Measurements from ENCODE around the gene SCN8A. TPM values are rescaled to one million over a fixed set of nuclear protein-coding genes. Genes with fewer than 3 reads are reported as not detected.

Gene SCN8A
- total and polyA plus RNA-seq, 2 donors from 2014 or later, result 0.34 to 1.4 TPM

GRCh38 chr12:51840966-51841365, 249.9 kb downstream of the SCN8A start:
- peaks cover 0 to 8% (median under 1%) of the 10 kb centered on the region in 3 donors for H3K4me1 ChIP-seq (ENCODE audit: control insufficient read depth in 2 of 3, insufficient read depth in 2 of 3, low read depth in 1 of 3, low read length in 3 of 3)

DNA sequence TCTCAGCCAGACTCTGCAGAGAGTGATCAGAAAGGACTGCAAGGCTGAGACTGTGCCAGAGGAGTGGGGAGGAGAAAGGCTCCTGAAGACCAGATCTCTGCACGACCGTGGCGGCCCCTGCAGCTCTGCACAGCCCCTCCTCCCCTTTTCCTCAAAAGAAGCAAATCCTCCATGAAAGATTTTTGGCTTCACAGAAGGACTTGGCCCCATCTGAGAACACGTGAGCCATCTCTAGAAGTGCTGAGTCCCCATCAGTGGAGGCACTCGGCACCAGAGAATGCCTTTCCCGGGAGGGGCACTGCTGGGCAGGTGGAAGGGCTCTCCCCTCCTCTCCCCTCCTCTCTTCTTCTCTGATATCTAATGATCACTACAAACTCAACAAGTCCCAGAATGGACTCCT, 250.7 kb downstream of the SCN8A start:
- no peaks in the 10 kb centered on the region for H3K27me3 ChIP-seq (ENCODE audit: control insufficient read depth, insufficient read depth, low read length)
- H3K4me1 ChIP-seq (ENCODE audit: control insufficient read depth in 2 of 3, insufficient read depth in 2 of 3, low read depth in 1 of 3, low read length in 3 of 3), result peaks cover 0 to 14% (median 5%) of the 10 kb centered on the region in 3 donors
- no peak overlapping the region for H3K4me3 ChIP-seq (ENCODE audit: low read length in 3 of 3)
- intact Hi-C loops (cut with DNase I), result no loop called here
- no peaks in the 10 kb centered on the region for H3K36me3 ChIP-seq (ENCODE audit: control insufficient read depth in 2 of 3, insufficient read depth in 3 of 3, low read length in 3 of 3)
- FAIRE-seq, result no peak
- no peak overlapping the region for H3K27ac ChIP-seq (ENCODE audit: low read depth in 2 of 2, low read length in 2 of 2)
- H3K9ac ChIP-seq (ENCODE audit: low read length in 3 of 3), result no peak overlapping the region
- H3K9me3 ChIP-seq (ENCODE audit: control insufficient read depth in 2 of 3, insufficient read depth in 1 of 3, low read length in 3 of 3), result no peaks in the 10 kb centered on the region
- no peak for TF ChIP-seq CTCF (IDR thresholded peaks at IDR 0.05; ENCODE audit: borderline replicate concordance, extremely low read depth, insufficient read depth)
- DNase-seq, result no peak

More at GRCh38 chr12:51840966-51841365, 249.9 kb downstream of the SCN8A start:
- Histone ChIP-seq H3K4me3 (ENCODE audit: low read length in 3 of 3) (no peak overlapping the region), H3K27ac (ENCODE audit: low read depth in 2 of 2, low read length in 2 of 2) (no peak overlapping the region), H3K9ac (ENCODE audit: low read length in 3 of 3) (no peak overlapping the region), H3K27me3 (ENCODE audit: control insufficient read depth, insufficient read depth, low read length) (no peaks in the 10 kb centered on the region), H3K36me3 (ENCODE audit: control insufficient read depth in 2 of 3, insufficient read depth in 3 of 3, low read length in 3 of 3) (no peaks in the 10 kb centered on the region), H3K9me3 (ENCODE audit: control insufficient read depth in 2 of 3, insufficient read depth in 1 of 3, low read length in 3 of 3) (no peaks in the 10 kb centered on the region)
- DNase-seq (peak in 1 of 5 donors; percentile 74), FAIRE-seq (no peak)
- TF ChIP-seq CTCF (IDR thresholded peaks at IDR 0.05; ENCODE audit: borderline replicate concordance, extremely low read depth, insufficient read depth), result no peak
- intact Hi-C loops (cut with DNase I), result no loop called here

GRCh38 chr12:51844854-51845253, 253.8 kb downstream of the SCN8A start:
- Histone ChIP-seq H3K9ac (ENCODE audit: low read length in 3 of 3) (no peak overlapping the region), H3K4me1 (ENCODE audit: control insufficient read depth in 2 of 3, insufficient read depth in 2 of 3, low read depth in 1 of 3, low read length in 3 of 3) (peaks cover 0 to 14% (median 5%) of the 10 kb centered on the region in 3 donors), H3K4me3 (ENCODE audit: low read length in 3 of 3) (no peak overlapping the region), H3K27ac (ENCODE audit: low read depth in 2 of 2, low read length in 2 of 2) (no peak overlapping the region), H3K27me3 (ENCODE audit: control insufficient read depth, insufficient read depth, low read length) (no peaks in the 10 kb centered on the region), H3K9me3 (ENCODE audit: control insufficient read depth in 2 of 3, insufficient read depth in 1 of 3, low read length in 3 of 3) (no peaks in the 10 kb centered on the region), H3K36me3 (ENCODE audit: control insufficient read depth in 2 of 3, insufficient read depth in 3 of 3, low read length in 3 of 3) (no peaks in the 10 kb centered on the region)
- FAIRE-seq (no peak), DNase-seq (no peak)
- intact Hi-C loops (cut with DNase I), result no loop called here
- TF ChIP-seq CTCF (IDR thresholded peaks at IDR 0.05; ENCODE audit: borderline replicate concordance, extremely low read depth, insufficient read depth), result no peak

GRCh38 chr12:51845482-51845881, 254.4 kb downstream of the SCN8A start:
- intact Hi-C loops (cut with DNase I), result no loop called here
- no peaks in the 10 kb centered on the region for H3K9me3 ChIP-seq (ENCODE audit: control insufficient read depth in 2 of 3, insufficient read depth in 1 of 3, low read length in 3 of 3)
- TF ChIP-seq CTCF (IDR thresholded peaks at IDR 0.05; ENCODE audit: borderline replicate concordance, extremely low read depth, insufficient read depth), result no peak
- H3K9ac ChIP-seq (ENCODE audit: low read length in 3 of 3), result no peak overlapping the region
- peak overlapping the region in 1 of 2 donors; percentile 43 for H3K27ac ChIP-seq (ENCODE audit: low read depth in 2 of 2, low read length in 2 of 2)
- peaks cover 5 to 17% (median 5%) of the 10 kb centered on the region in 3 donors for H3K4me1 ChIP-seq (ENCODE audit: control insufficient read depth in 2 of 3, insufficient read depth in 2 of 3, low read depth in 1 of 3, low read length in 3 of 3)
- H3K36me3 ChIP-seq (ENCODE audit: control insufficient read depth in 2 of 3, insufficient read depth in 3 of 3, low read length in 3 of 3), result no peaks in the 10 kb centered on the region
- no peak for FAIRE-seq
- H3K27me3 ChIP-seq (ENCODE audit: control insufficient read depth, insufficient read depth, low read length), result no peaks in the 10 kb centered on the region
- DNase-seq, result peak in 1 of 5 donors; percentile 44
- H3K4me3 ChIP-seq (ENCODE audit: low read length in 3 of 3), result peak overlapping the region in 1 of 3 donors; percentile 33
